WERI-Rb-1 (cell line): ENCODE data around the gene PRPF6.

Source experiments
- DNase-seq: peaks from one replicate; pipeline ENCODE4 v3.0.0-alpha.2; 2020
- H3K27ac ChIP-seq: fragments of 250-450 bp; sonication (Bioruptor Pico); 2 replicates; pipeline ENCODE4 v1.5.1; 2020; ENCODE audit warnings: mild to moderate bottlenecking, moderate library complexity
- H3K27me3 ChIP-seq: fragments of 250-450 bp; sonication (Bioruptor Pico); 2 replicates; pipeline ENCODE4 v1.5.1; 2021; ENCODE audit warnings: mild to moderate bottlenecking, low read depth, moderate library complexity; ENCODE audit not compliant: insufficient read depth, severe bottlenecking
- H3K36me3 ChIP-seq: fragments of 250-450 bp; sonication (Bioruptor Pico); 2 replicates; pipeline ENCODE4 v1.5.1; 2020; ENCODE audit warnings: mild to moderate bottlenecking, moderate library complexity
- H3K4me3 ChIP-seq: 2 replicates; pipeline ENCODE4 v1.5.1; 2011; ENCODE audit warnings: low read depth, mild to moderate bottlenecking, control low read depth, low read length
- H3K9me3 ChIP-seq: fragments of 250-450 bp; sonication (Bioruptor Pico); 2 replicates; pipeline ENCODE4 v1.5.1; 2021; ENCODE audit warnings: mild to moderate bottlenecking, moderate library complexity; ENCODE audit not compliant: severe bottlenecking
- CTCF ChIP-seq: IDR thresholded peaks from 2 replicates; pipeline ENCODE4 v1.5.1; 2011; ENCODE audit warnings: low read depth, mild to moderate bottlenecking, control low read depth, inconsistent platforms, low read length

The PRPF6 gene

GRCh38 chr20:64032706-64033624 is 52.0 kb downstream of the PRPF6 start:
- H3K36me3 ChIP-seq: no peaks in the 10 kb centered on the region
- no peak for DNase-seq

GRCh38 chr20:64033981-64034493 is 53.1 kb downstream of the PRPF6 start:
- peak; percentile 21 for DNase-seq
- no peak overlapping the region for H3K27ac ChIP-seq
- no peak overlapping the region for H3K4me3 ChIP-seq
- H3K9me3 ChIP-seq: no peaks in the 10 kb centered on the region
- no peaks in the 10 kb centered on the region for H3K36me3 ChIP-seq
- TF ChIP-seq CTCF: no peak
- no peaks in the 10 kb centered on the region for H3K27me3 ChIP-seq

More at GRCh38 chr20:64032706-64033624, 52.0 kb downstream of the PRPF6 start:
- Histone ChIP-seq H3K27me3 (no peaks in the 10 kb centered on the region), H3K9me3 (no peaks in the 10 kb centered on the region), H3K4me3 (no peak overlapping the region), H3K27ac (no peak overlapping the region)
- no peak for TF ChIP-seq CTCF

GRCh38 chr20:64035066-64035932 is 54.4 kb downstream of the PRPF6 start:
- Histone ChIP-seq H3K27me3 (no peaks in the 10 kb centered on the region), H3K4me3 (no peak overlapping the region), H3K27ac (peak overlapping the region; percentile 72), H3K36me3 (no peaks in the 10 kb centered on the region), H3K9me3 (no peaks in the 10 kb centered on the region)
- TF ChIP-seq CTCF: no peak
- no peak for DNase-seq

GRCh38 chr20:64035933-64036345 is 55.0 kb downstream of the PRPF6 start, which contains the start of gene C20orf204:
Gene C20orf204, plus strand, starts transcription at chr20:64036182. Its CDS starts 142 bp downstream, at chr20:64036324.
- DNase-seq: peak; percentile 73
- Histone ChIP-seq H3K27me3 (no peaks in the 10 kb centered on the region), H3K27ac (peak within 1 kb of the TSS; percentile 72), H3K36me3 (no peaks in the 10 kb centered on the region), H3K4me3 (no peak within 1 kb of the TSS), H3K9me3 (no peaks in the 10 kb centered on the region)
- no peak for TF ChIP-seq CTCF

- Histone ChIP-seq H3K27ac (peak overlapping the region; percentile 72), H3K36me3 (no peaks in the 10 kb centered on the region), H3K9me3 (no peaks in the 10 kb centered on the region), H3K4me3 (no peak overlapping the region), H3K27me3 (no peaks in the 10 kb centered on the region)
- TF ChIP-seq CTCF: no peak
- no peak for DNase-seq
Measured at GRCh38 chr20:64036346-64037198, 55.6 kb downstream of the PRPF6 start.
